Erythroblast (primary cell): Measurements from ENCODE around the gene NFE2L1.

Experiments used
- GATA1 ChIP-seq: IDR thresholded peaks from 2 replicates; pipeline ENCODE4 v1.6.1; 2011; ENCODE audit warnings: low read depth, mild to moderate bottlenecking, control low read depth, low read length, moderate library complexity
- POLR2A ChIP-seq: IDR thresholded peaks from 2 replicates; pipeline ENCODE4 v1.6.1; 2011; ENCODE audit warnings: mild to moderate bottlenecking, low read length

DNA sequence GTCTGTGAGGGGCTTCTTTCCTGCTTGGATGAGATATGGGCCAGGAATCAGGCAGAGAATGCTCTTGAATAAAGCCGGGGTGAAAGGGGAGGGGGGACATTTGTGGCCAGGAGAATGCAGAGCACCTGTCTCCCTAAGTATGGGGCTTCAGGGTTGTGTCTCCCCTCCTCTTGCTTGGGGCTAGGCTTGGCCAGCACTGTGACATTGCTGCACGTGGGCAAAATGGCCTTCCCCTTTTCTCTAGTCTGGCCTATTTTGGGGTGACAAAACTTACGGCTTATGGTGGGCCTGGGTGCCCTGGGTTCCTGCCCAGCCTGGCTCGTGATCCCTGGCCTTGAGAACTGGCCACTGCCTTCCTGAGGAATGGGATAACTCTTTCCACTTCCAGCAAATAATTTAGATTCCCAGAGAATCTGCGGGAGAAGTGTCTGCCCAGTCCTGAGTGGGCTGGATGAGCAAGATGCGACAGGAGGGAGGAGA, 5.6 kb downstream of the NFE2L1 start:
- TF ChIP-seq POLR2A (no peak), GATA1 (no peak)
